ENCODE data around the gene ETS1. TPM values are rescaled to one million over a fixed set of nuclear protein-coding genes. Genes with fewer than 3 reads are reported as not detected.

Gene ETS1
- total RNA-seq, 1 experiment from 2014 or later = 29.9 TPM

GRCh38 chr11:128563942-128564641 is 23.3 kb downstream of the ETS1 start:
- WGBS (ENCODE audit: extremely low coverage, insufficient read length, low lambda C conversion rate) = no CpG with 5 or more reads among the region's 11 CpGs
- H3K14ac ChIP-seq (ENCODE audit: insufficient read depth, low read length) = no peak overlapping the region
- peaks cover 0 to 15% (median 4%) of the 10 kb centered on the region in 3 experiments; a peak in 4 of 7 replicates for H3K36me3 Mint-ChIP-seq (ENCODE audit: insufficient read depth in 1 of 3, low read depth in 3 of 3)

More at GRCh38 chr11:128563942-128564641, 23.3 kb downstream of the ETS1 start:
- Histone ChIP-seq H3K4ac (ENCODE audit: low read depth, low read length) (no peak overlapping the region), H2BK20ac (ENCODE audit: low read depth, low read length, poor library complexity, severe bottlenecking) (no peak overlapping the region), H4K8ac (replicated peaks; ENCODE audit: insufficient read length, low read depth, low read length) (no peak overlapping the region), H3K56ac (ENCODE audit: insufficient read length, low read depth, low read length) (no peak overlapping the region), H3K27ac (ENCODE audit: insufficient read length, low read depth, low read length) (no peak overlapping the region), H2AK5ac (ENCODE audit: insufficient read length, low read length) (no peak overlapping the region), H2BK120ac (ENCODE audit: low read depth, low read length, poor library complexity, severe bottlenecking) (no peak overlapping the region), H3K79me1 (ENCODE audit: insufficient read depth, low read depth, low read length, poor library complexity, severe bottlenecking) (no peaks in the 10 kb centered on the region), H3K23ac (ENCODE audit: insufficient read length, low read depth, low read length) (no peak overlapping the region), H3K4me2 (ENCODE audit: insufficient read depth, insufficient read length, low read length) (no peak overlapping the region), H4K20me1 (ENCODE audit: control insufficient read depth, insufficient read depth, insufficient read length) (no peaks in the 10 kb centered on the region), H2BK15ac (ENCODE audit: low read depth, low read length) (no peak overlapping the region), H2BK12ac (ENCODE audit: insufficient read length, low read depth, low read length) (no peak overlapping the region), H3K9me3 (ENCODE audit: control insufficient read depth, low read depth, low read length) (no peaks in the 10 kb centered on the region), H4K5ac (ENCODE audit: insufficient read length, low read depth, low read length) (no peak overlapping the region), H4K91ac (ENCODE audit: insufficient read length, low read depth, low read length) (no peak overlapping the region), H3K18ac (ENCODE audit: insufficient read length, low read depth, low read length) (no peak overlapping the region), H2BK5ac (ENCODE audit: insufficient read length, low read length) (no peak overlapping the region), H2AFZ (ENCODE audit: low read length) (no peak overlapping the region), H3T11ph (ENCODE audit: low read length) (no peak overlapping the region), H3K27me3 (ENCODE audit: insufficient read depth, low read length) (no peaks in the 10 kb centered on the region), H3K4me1 (ENCODE audit: insufficient read depth, low read length) (peaks cover 9% of the 10 kb centered on the region; the same call in 1 of the 2 replicates), H3K79me2 (ENCODE audit: insufficient read depth, low read length) (no peaks in the 10 kb centered on the region), H3K9ac (ENCODE audit: extremely low read depth, insufficient read length, low read length) (no peak overlapping the region), H3K23me2 (ENCODE audit: insufficient read length, low read depth, low read length, poor library complexity, severe bottlenecking) (no peaks in the 10 kb centered on the region)
- no peak for DNase-seq
- Mint-ChIP-seq H3K4me3 (no peak overlapping the region), H3K27me3 (ENCODE audit: low read depth) (no peaks in the 10 kb centered on the region), H3K9me3 (no peaks in the 10 kb centered on the region), H3K4me1 (peaks cover 16 to 23% of the 10 kb centered on the region in 2 experiments), H3K27ac (no peak overlapping the region; a peak in 1 of 7 replicates)
- no peak for TF ChIP-seq CTCF (conservative IDR thresholded peaks at IDR 0.05)

Measured in H9 (cell line).